Liver (tissue), 9 donors: Measurements from ENCODE around the gene EPHB4. TPM values are rescaled to one million over a fixed set of nuclear protein-coding genes. Genes with fewer than 3 reads are reported as not detected.

ENCODE experiments used
- DNase-seq: peaks from one replicate; pipeline ENCODE4 v3.0.0-alpha.2; 2017; ENCODE audit warnings: low spot score
- H3K27ac ChIP-seq, 2 donors: one replicate each; pipeline ENCODE4 v1.7.0; 2013; ENCODE audit warnings: inconsistent platforms in 2 of 2, low read length in 2 of 2, control low read depth in 1 of 2, low read depth in 1 of 2, mild to moderate bottlenecking in 1 of 2
- H3K27me3 ChIP-seq, 4 donors: one replicate each; pipeline versions ENCODE4 v1.6.1 to v1.7.0; 2013; ENCODE audit warnings: low read length in 3 of 4, inconsistent platforms in 1 of 4, mild to moderate bottlenecking in 1 of 4, moderate library complexity in 1 of 4; ENCODE audit not compliant: control insufficient read depth in 4 of 4, insufficient read depth in 4 of 4
- H3K36me3 ChIP-seq, 4 donors: one replicate each; pipeline versions ENCODE4 v1.6.1 to v1.7.0; 2013; ENCODE audit warnings: low read length in 3 of 4, mild to moderate bottlenecking in 3 of 4, low read depth in 1 of 4, moderate library complexity in 1 of 4; ENCODE audit not compliant: control insufficient read depth in 4 of 4, insufficient read depth in 3 of 4
- H3K4me1 ChIP-seq, 4 donors: one replicate each; pipeline versions ENCODE4 v1.6.1 to v1.7.0; 2013; ENCODE audit warnings: low read length in 3 of 4, mild to moderate bottlenecking in 3 of 4, moderate library complexity in 1 of 4; ENCODE audit not compliant: control insufficient read depth in 4 of 4, insufficient read depth in 4 of 4
- H3K4me3 ChIP-seq, 3 donors: one replicate each; pipeline versions ENCODE4 v1.6.1 to v1.7.0; 2013; ENCODE audit warnings: low read length in 3 of 3, control low read depth in 1 of 3, low read depth in 1 of 3, mild to moderate bottlenecking in 1 of 3
- H3K9ac ChIP-seq, 2 donors: one replicate each; pipeline ENCODE4 v1.7.0; 2013; ENCODE audit warnings: low read length in 2 of 2, mild to moderate bottlenecking in 2 of 2, moderate library complexity in 2 of 2, control low read depth in 1 of 2, low read depth in 1 of 2
- H3K9me3 ChIP-seq, 4 donors: one replicate each; pipeline versions ENCODE4 v1.6.1 to v1.7.0; 2013; ENCODE audit warnings: low read length in 3 of 4; ENCODE audit not compliant: control insufficient read depth in 4 of 4
- EGR1 ChIP-seq, 2 donors: IDR thresholded peaks; 2 replicates each; pipeline ENCODE4 v1.6.1; 2016 to 2018; ENCODE audit warnings: antibody characterized with exemption in 2 of 2, low read depth in 2 of 2
- FOXA1 ChIP-seq: IDR thresholded peaks from 2 replicates; pipeline ENCODE4 v1.6.1; 2016; ENCODE audit warnings: antibody characterized with exemption
- FOXA2 ChIP-seq: IDR thresholded peaks from 2 replicates; pipeline ENCODE4 v1.6.1; 2016; ENCODE audit warnings: antibody characterized with exemption
- GABPA ChIP-seq, 2 donors: IDR thresholded peaks in 1 of 2; conservative IDR thresholded peaks in 1 of 2; 2 replicates each; pipeline ENCODE4 v1.6.1; 2016; ENCODE audit warnings: antibody characterized with exemption in 2 of 2, mild to moderate bottlenecking in 1 of 2, moderate library complexity in 1 of 2
- HNF4A ChIP-seq, 2 donors: conservative IDR thresholded peaks; 2 replicates each; pipeline ENCODE4 v1.6.1; 2016; ENCODE audit warnings: antibody characterized with exemption in 2 of 2, mild to moderate bottlenecking in 2 of 2
- HNF4G ChIP-seq: IDR thresholded peaks from 2 replicates; pipeline ENCODE4 v1.6.1; 2016; ENCODE audit warnings: antibody characterized with exemption
- JUND ChIP-seq, 2 donors: IDR thresholded peaks; 2 replicates each; pipeline ENCODE4 v1.6.1; 2016; ENCODE audit warnings: antibody characterized with exemption in 2 of 2
- MAX ChIP-seq: IDR thresholded peaks from 2 replicates; pipeline ENCODE4 v1.6.1; 2016; ENCODE audit warnings: antibody characterized with exemption
- NR2F2 ChIP-seq: IDR thresholded peaks from 2 replicates; pipeline ENCODE4 v1.6.1; 2016; ENCODE audit warnings: antibody characterized with exemption
- RAD21 ChIP-seq, 2 donors: IDR thresholded peaks; 2 replicates each; pipeline ENCODE4 v1.6.1; 2016; ENCODE audit warnings: antibody characterized with exemption in 2 of 2, mild to moderate bottlenecking in 2 of 2
- RXRA ChIP-seq, 2 donors: IDR thresholded peaks; 2 replicates each; pipeline ENCODE4 v1.6.1; 2017 to 2018; ENCODE audit warnings: antibody characterized with exemption in 2 of 2, mild to moderate bottlenecking in 1 of 2
- SP1 ChIP-seq: IDR thresholded peaks from 2 replicates; pipeline ENCODE4 v1.6.1; 2018; ENCODE audit warnings: antibody characterized with exemption, mild to moderate bottlenecking
- TAF1 ChIP-seq: conservative IDR thresholded peaks from 2 replicates; pipeline ENCODE4 v1.6.1; 2016; ENCODE audit warnings: antibody characterized with exemption, mild to moderate bottlenecking
- YY1 ChIP-seq: IDR thresholded peaks from 2 replicates; pipeline ENCODE4 v1.6.1; 2016; ENCODE audit warnings: antibody characterized with exemption, mild to moderate bottlenecking
- WGBS: extraction: QIAGEN DNeasy Blood & Tissue Kit; methylation state at CpG from one replicate; pipeline ENCODE4 v1.1.7; 2013; 5-methylcytosine and 5-hydroxymethylcytosine counted together
- polyA plus RNA-seq, 2 donors: library from polyadenylated mRNA; stranded (reverse) in 1 of 2; unstranded in 1 of 2; fragments of 200-250 nt in 1 of 2; fragments of >200 nt in 1 of 2; fragmentation: Nextera tagmentation in 1 of 2; extraction: Ambion mirVana in 1 of 2; gene quantifications; one replicate each; pipeline versions ENCODE4 v1.2.1 to v1.2.3, GENCODE V29; 2013 to 2015
- total RNA-seq, 2 donors: library from RNA; depleted of rRNA; stranded (reverse); fragments of >200 nt; gene quantifications; one replicate each; pipeline ENCODE4 v1.2.3, GENCODE V29; 2014
- TF ChIP-seq, protein P1 (sequence below): IDR thresholded peaks from 2 replicates; pipeline ENCODE4 v1.6.1; 2016; ENCODE audit warnings: antibody characterized with exemption, mild to moderate bottlenecking
- TF ChIP-seq, protein P2 (sequence below): IDR thresholded peaks from 2 replicates; pipeline ENCODE4 v1.6.1; 2016; ENCODE audit warnings: antibody characterized with exemption
- TF ChIP-seq, protein P3 (sequence below): fragments of 150-350 bp; IDR thresholded peaks from 2 replicates; pipeline ENCODE4 v1.5.1; 2017; ENCODE audit warnings: improper control_type of control experiment, low read depth, low read length; ENCODE audit not compliant: missing input control
- TF ChIP-seq, protein P4 (sequence below): IDR thresholded peaks from 2 replicates; pipeline ENCODE4 v1.6.1; 2016; ENCODE audit warnings: antibody characterized with exemption
- donor health status: healthy.
- donor health status: healthy.
- donor health status: healthy.
- donor health status: healthy.
- donor health status: healthy.

Gene EPHB4
- total and polyA plus RNA-seq, 4 donors: 14.4 to 53.0 (median 50.0) TPM

- no peak overlapping the region for H3K9ac ChIP-seq
- H3K4me1 ChIP-seq: peaks cover 21 to 58% (median 39%) of the 10 kb centered on the region in 4 donors
- no peaks in the 10 kb centered on the region for H3K9me3 ChIP-seq
- no peak for TF ChIP-seq EGR1 (IDR thresholded peaks at IDR 0.05; ENCODE audit: low read depth in 2 of 2)
- TF ChIP-seq, protein P1, sequence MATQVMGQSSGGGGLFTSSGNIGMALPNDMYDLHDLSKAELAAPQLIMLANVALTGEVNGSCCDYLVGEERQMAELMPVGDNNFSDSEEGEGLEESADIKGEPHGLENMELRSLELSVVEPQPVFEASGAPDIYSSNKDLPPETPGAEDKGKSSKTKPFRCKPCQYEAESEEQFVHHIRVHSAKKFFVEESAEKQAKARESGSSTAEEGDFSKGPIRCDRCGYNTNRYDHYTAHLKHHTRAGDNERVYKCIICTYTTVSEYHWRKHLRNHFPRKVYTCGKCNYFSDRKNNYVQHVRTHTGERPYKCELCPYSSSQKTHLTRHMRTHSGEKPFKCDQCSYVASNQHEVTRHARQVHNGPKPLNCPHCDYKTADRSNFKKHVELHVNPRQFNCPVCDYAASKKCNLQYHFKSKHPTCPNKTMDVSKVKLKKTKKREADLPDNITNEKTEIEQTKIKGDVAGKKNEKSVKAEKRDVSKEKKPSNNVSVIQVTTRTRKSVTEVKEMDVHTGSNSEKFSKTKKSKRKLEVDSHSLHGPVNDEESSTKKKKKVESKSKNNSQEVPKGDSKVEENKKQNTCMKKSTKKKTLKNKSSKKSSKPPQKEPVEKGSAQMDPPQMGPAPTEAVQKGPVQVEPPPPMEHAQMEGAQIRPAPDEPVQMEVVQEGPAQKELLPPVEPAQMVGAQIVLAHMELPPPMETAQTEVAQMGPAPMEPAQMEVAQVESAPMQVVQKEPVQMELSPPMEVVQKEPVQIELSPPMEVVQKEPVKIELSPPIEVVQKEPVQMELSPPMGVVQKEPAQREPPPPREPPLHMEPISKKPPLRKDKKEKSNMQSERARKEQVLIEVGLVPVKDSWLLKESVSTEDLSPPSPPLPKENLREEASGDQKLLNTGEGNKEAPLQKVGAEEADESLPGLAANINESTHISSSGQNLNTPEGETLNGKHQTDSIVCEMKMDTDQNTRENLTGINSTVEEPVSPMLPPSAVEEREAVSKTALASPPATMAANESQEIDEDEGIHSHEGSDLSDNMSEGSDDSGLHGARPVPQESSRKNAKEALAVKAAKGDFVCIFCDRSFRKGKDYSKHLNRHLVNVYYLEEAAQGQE: no peak
- H3K27ac ChIP-seq: peak overlapping the region; percentile 86 to 89
- no peak for DNase-seq
- no peaks in the 10 kb centered on the region for H3K27me3 ChIP-seq
- no peak overlapping the region for H3K4me3 ChIP-seq
- H3K36me3 ChIP-seq: no peaks in the 10 kb centered on the region
- 63% methylated on average over 5 of the region's 5 CpGs for WGBS
Observed at GRCh38 chr7:100832281-100832633, 4.9 kb upstream of the EPHB4 start.

GRCh38 chr7:100830396-100830795 is 3.1 kb upstream of the EPHB4 start:
- Histone ChIP-seq H3K36me3 (no peaks in the 10 kb centered on the region), H3K27me3 (no peaks in the 10 kb centered on the region), H3K4me3 (no peak overlapping the region), H3K9ac (no peak overlapping the region), H3K27ac (peak overlapping the region; percentile 6 to 35), H3K9me3 (no peaks in the 10 kb centered on the region), H3K4me1 (peaks cover 17 to 64% (median 43%) of the 10 kb centered on the region in 4 donors)
- 89% methylated on average over 4 of the region's 4 CpGs for whole genome bisulfite sequencing
- no peak for DNase-seq
- TF ChIP-seq GABPA (IDR thresholded peaks at IDR 0.05 in 1 of 2, conservative IDR thresholded peaks at IDR 0.05 in 1 of 2) (no peak), RAD21 (IDR thresholded peaks at IDR 0.05) (no peak), FOXA1 (no peak), JUND (IDR thresholded peaks at IDR 0.05) (no peak), SP1 (no peak), EGR1 (IDR thresholded peaks at IDR 0.05; ENCODE audit: low read depth in 2 of 2) (no peak), YY1 (no peak), HNF4G (no peak), FOXA2 (no peak), MAX (no peak), RXRA (IDR thresholded peaks at IDR 0.05) (no peak), TAF1 (no peak), NR2F2 (no peak), HNF4A (conservative IDR thresholded peaks at IDR 0.05) (no peak)
- TF ChIP-seq, protein P1: no peak
- TF ChIP-seq, protein P2, sequence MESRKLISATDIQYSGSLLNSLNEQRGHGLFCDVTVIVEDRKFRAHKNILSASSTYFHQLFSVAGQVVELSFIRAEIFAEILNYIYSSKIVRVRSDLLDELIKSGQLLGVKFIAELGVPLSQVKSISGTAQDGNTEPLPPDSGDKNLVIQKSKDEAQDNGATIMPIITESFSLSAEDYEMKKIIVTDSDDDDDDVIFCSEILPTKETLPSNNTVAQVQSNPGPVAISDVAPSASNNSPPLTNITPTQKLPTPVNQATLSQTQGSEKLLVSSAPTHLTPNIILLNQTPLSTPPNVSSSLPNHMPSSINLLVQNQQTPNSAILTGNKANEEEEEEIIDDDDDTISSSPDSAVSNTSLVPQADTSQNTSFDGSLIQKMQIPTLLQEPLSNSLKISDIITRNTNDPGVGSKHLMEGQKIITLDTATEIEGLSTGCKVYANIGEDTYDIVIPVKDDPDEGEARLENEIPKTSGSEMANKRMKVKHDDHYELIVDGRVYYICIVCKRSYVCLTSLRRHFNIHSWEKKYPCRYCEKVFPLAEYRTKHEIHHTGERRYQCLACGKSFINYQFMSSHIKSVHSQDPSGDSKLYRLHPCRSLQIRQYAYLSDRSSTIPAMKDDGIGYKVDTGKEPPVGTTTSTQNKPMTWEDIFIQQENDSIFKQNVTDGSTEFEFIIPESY: no peak
- TF ChIP-seq, protein P3, sequence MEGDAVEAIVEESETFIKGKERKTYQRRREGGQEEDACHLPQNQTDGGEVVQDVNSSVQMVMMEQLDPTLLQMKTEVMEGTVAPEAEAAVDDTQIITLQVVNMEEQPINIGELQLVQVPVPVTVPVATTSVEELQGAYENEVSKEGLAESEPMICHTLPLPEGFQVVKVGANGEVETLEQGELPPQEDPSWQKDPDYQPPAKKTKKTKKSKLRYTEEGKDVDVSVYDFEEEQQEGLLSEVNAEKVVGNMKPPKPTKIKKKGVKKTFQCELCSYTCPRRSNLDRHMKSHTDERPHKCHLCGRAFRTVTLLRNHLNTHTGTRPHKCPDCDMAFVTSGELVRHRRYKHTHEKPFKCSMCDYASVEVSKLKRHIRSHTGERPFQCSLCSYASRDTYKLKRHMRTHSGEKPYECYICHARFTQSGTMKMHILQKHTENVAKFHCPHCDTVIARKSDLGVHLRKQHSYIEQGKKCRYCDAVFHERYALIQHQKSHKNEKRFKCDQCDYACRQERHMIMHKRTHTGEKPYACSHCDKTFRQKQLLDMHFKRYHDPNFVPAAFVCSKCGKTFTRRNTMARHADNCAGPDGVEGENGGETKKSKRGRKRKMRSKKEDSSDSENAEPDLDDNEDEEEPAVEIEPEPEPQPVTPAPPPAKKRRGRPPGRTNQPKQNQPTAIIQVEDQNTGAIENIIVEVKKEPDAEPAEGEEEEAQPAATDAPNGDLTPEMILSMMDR: no peak
- TF ChIP-seq, protein P4, sequence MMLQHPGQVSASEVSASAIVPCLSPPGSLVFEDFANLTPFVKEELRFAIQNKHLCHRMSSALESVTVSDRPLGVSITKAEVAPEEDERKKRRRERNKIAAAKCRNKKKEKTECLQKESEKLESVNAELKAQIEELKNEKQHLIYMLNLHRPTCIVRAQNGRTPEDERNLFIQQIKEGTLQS: no peak
